Subcutaneous adipose tissue (tissue), 4 donors: ENCODE data around the gene SNCA. TPM values are rescaled to one million over a fixed set of nuclear protein-coding genes. Genes with fewer than 3 reads are reported as not detected.

ENCODE experiments used
- CTCF ChIP-seq: fragments of 450-650 bp; IDR thresholded peaks from one replicate; pipeline ENCODE4 v1.5.1; 2016; ENCODE audit warnings: low read depth, mild to moderate bottlenecking, control low read depth, antibody characterized with exemption, moderate library complexity
- total RNA-seq, 4 donors: library from RNA; depleted of rRNA; stranded (reverse); fragments of >200 nt; gene quantifications; one replicate each; pipeline ENCODE4 v1.1.0, GENCODE V29; 2016

The SNCA gene
- total RNA-seq, 4 donors from 2014 or later = 4.7 to 26.2 (median 11.0) TPM

GRCh38 chr4:89814362-89814761 lies 22.6 kb downstream of the SNCA start:
- TF ChIP-seq CTCF = no peak

- TF ChIP-seq CTCF = no peak
These were observed 23.8 kb downstream of the SNCA start for GRCh38 chr4:89813197-89813596.

DNA sequence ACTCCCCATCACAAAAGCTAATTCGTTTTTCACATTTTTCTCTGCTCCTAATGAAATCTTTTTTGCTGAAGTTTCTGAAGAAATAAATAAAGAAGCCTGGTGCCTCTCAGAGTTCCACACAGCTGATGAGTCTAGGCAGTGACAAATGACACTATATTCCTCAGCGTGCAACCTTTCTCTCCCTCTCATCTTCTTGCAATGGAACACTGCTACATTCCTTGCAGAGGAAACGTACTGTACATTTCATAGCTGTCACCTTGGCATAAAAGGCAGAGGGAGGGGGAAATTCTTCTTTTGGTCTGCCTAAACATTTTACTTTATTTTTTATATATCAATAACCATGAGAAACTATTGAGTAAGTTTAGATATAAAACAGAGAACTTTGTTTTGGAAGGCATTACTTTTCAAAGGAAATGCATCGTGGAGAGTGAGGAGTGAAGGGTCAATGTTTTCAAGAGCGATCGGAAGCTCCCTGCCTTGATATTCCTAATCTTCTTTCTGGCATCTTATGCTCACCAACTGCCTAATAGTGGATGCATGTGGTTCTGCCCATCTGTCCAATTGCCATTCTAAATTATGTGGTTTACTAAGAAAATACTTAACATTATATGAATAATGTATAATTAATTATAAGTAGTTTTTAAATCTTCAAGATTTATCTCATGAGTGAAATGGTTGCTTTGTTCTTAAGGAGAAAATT lies 29.4 kb downstream of the SNCA start:
- no peak for TF ChIP-seq CTCF

DNA sequence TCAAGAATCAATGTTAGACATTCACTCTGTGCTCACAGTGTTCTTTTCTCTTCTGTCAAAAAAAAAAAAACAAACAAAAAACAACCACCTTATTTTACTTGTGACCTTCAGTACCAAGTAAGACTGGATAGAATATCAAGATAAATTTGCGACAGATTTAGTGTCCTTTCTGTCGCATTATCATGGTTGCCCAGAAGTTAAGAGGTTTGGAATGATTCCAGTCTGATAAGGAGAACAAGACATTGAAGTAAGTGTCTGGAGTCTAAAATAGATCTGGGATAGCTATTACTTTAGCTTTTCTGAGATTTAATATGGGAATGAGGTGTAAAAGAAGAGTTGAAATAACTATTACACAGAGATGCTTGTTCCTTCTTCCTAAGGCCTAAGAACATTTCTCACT lies 31.7 kb downstream of the SNCA start:
- TF ChIP-seq CTCF = no peak

GRCh38 chr4:89803915-89804314 lies 33.0 kb downstream of the SNCA start:
- TF ChIP-seq CTCF = no peak

GRCh38 chr4:89803036-89803435 lies 33.9 kb downstream of the SNCA start:
- TF ChIP-seq CTCF = no peak

DNA sequence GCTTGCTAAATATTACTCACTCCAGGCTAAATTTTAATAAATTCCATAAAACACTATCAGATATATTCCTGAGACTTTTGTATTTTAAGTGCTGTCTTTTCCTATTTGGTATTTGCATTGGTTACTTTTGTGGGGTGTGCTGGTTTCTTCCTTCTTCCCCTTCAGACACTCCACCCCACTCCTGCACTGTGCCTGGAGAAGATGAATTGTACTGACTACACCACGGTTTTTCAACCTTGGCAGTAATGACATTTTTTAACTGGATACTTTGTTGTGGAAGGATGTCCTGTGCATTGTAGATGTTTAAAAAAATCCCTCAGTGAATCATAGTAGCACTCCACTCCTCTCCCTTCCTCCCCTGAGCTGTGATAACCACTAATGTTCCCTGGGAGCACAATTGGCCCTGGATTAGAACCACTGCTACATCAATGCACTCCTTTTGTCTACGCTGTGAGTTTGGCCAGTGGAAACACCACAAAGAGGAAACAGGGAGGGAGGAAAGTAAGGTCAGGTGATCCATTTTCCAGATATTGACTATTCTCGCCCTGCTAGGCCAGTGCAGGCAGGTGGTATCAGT lies 36.3 kb downstream of the SNCA start:
- no peak for TF ChIP-seq CTCF
